ENCODE results near the gene ADAM8.
"Not testable (repeated sequence)": the region's sequence is repeated elsewhere in the genome, so short reads cannot be mapped to it uniquely, and the experiment has no call there.

ADAM8 gene

DNA sequence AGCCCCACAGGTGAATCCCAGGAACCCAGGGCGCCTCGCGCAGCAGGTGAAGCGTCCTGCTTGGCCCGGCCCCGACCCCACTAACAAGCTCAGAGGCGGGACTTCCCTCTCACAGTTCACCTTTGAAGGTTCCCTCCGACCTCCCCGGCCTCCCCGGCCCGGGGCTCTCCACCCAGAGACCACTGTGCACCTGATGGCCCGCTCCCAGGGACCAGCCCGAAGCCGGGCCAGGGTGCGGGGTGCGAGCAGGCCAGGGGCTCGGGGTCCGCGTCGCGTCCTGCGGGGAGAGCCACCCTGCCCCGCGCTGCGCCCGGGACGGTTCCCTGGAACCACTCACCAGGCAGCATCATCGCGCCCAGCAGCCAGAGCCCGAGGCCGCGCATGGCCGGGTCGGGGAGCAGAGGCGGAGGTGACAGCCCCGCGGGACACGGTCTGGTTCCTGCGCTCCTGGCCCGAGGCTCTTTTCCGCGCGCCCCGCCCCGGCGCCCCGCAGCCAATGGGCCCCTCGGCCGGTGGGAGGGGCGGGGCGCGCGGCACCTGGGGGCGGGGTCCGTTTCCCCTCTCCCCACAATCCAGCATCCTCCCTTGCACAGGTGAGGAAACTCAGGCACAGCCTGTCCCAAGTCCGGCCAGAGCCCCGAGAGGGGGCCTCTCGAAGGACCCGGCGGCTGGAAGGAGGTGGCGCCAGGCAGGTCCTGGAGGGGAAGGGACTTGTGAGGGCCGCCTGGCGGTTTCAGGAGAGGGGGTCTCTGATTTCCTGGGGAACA is at the start of gene ADAM8:
TSS of gene ADAM8 (minus strand) at position 434 of the 767 bp plus-strand sequence. CDS start at position 383, 51 bp downstream.
- no peak for DNase-seq (ENCODE audit: low spot score)

DNA sequence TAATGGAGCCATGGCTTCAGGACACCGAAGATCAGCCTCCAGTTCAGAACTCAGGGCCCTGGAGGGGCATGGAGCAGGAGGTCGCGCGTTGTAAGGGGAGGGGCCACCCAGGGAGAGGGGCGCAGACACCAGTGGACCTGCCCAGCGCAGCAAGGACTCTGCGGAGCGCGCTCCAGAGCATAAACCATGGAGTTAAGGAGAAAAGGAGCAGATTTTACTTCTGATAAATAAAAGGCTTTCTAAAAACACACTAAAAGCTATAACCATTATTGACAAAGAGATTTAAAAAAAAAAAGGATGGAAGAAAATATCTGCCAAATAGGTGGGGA is 49.5 kb upstream of the ADAM8 start:
- DNase-seq (ENCODE audit: low spot score): peak; percentile 27

GRCh38 chr10:133325440-133326222 is 49.0 kb upstream of the ADAM8 start:
- no peak for DNase-seq (ENCODE audit: low spot score)

DNA sequence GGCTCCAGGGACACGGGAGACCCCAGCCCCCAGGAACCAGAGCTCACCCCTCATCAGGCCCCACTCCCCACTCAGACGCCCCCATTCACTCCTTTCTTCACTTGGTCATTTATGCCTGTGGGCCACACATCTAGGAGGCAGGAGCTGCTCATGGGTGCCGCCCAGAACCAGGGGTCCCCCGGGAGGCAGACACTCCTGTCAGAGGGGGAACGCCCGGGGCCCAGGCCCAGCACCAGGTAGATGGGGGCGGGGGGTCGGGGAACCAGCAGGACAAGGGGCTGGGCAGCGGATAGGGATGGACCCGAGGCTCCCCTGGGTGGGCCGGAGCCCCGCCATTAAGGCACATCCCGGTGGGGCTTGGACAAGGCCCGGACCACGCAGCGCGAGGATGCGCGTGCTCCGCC is 48.2 kb upstream of the ADAM8 start:
- no peak for DNase-seq (ENCODE audit: low spot score)

DNA sequence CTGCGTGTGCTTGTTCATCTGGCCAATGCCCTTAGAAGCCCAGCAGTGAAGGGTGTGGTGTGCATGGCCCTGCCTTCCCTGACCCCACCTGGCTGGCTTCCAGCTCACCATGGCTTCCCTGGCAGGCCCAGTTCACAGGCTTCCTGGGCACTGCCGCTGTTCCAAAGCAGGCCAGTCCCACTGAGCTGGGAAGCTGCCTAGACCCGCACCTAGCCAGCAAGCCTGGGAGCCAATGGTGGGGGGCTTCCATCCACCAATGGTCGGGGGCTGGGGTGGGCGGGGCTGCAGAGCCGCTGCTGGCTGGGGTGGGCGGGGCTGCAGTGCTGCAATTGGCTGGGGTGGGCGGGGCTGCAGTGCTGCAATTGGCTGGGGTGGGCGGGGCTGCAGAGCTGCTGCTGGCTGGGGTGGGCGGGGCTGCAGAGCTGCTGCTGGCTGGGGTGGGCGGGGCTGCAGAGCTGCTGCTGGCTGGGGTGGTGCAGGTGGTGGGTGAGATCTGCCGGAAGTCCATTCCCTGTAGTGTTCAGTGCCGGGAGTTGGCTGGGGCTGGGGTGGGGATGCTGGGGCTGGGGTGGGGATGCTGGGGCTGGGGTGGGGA is 47.6 kb upstream of the ADAM8 start:
- peak; percentile 59 for DNase-seq (ENCODE audit: low spot score)

DNA sequence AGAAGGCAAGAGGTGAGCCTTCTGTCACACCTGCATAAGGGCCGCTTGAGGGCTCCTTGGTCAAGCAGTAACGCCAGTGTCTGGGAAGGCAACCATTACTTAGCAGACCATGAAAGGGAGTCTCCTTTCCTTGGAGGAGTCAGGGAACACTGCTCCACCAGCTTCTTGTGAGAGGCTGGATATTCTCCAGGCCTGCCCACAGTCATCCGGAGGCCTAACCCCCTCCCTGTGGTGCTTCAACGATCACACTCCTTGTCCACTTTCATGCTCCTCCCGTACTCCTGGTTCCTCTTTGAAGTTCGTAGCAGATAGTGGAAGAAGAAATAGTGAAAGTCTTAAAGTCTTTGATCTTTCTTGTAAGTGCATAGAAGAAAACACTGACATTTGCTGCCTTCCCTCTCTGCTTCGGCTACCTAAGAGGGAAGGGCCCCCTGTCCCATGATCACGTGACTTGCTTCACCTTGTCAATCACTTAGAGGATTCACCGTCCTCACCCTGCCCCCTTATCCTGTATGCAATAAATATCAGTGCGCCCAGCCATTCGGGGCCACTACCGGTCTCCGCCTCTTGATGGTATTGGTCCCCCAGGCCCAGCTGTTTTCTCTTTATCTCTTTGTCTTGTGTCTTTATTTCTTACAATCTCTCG is 45.5 kb upstream of the ADAM8 start:
- not testable (repeated sequence) for DNase-seq (ENCODE audit: low spot score)

DNA sequence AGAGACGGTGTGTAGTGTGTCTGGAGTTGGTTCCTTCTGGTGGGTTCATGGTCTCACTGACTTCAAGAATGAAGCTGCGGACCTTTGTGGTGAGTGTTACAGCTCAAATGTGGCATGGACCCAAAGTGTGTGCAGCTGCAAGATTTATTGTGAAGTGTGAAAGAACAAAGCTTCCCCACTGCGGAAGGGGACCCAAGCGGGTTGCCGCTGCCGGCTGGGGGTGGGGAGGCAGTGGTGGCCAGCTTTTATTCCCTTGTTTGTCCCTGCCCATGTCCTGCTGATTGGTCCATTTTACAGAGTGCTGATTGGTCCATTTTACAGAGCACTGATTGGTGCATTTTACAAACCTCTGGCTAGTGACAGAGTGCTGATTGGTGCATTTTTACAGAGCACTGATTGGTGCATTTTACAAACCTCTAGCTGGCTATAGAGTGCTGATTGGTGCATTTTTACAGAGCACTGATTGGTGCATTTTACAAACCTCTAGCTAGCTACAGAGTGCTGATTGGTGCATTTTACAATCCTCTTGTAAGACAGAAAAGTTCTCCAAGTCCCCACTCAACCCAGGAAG is 44.3 kb upstream of the ADAM8 start:
- not testable (repeated sequence) for DNase-seq (ENCODE audit: low spot score)

DNA sequence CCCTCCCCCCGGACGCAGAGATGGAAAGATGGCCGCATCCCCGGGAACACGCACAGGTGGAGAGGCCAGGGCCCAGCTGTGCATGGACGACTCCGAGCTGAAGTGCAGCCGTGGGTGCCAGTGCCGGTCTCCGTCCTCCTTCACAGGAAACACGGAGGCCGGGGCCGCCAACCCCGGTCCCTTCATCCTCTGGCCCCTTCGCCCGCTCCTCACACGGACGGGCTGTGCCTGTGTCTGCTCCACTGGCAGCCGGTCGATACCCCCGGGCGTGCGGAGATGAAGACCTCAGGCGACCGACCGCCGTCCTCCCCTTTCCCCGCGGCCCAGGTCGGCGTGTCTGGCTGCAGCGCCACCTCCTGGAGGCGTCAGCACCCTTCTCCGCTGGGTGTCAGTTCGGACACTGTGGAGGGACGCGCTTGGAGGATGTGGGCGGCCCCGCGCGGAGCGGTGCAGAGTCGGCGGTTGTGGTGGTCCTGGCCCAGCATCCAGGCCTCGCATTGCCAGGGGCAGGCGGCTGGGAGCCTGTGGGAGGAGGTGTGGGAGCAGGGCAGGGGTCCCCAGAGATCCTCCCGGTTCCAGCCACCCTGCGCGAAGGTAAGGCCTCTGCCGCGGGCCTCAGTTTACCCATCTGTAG is 41.9 kb upstream of the ADAM8 start:
- DNase-seq (ENCODE audit: low spot score): peak; percentile 71

DNA sequence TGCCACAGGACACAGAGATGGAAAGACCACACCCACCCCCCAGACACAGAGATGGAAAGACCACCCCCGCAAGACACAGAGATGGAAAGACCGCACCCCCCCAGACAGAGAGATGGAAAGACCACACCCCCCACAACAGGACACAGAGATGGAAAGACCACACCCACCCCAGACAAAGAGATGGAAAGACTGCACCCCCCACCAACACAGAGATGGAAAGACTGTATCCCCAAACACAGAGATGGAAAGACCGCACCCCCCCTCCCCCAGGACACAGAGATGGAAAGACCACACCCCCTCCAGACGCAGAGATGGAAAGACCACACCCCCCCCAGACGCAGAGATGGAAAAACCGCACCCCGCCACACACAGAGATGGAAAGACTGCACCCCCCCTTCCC is 40.1 kb upstream of the ADAM8 start:
- DNase-seq (ENCODE audit: low spot score): no peak

DNA sequence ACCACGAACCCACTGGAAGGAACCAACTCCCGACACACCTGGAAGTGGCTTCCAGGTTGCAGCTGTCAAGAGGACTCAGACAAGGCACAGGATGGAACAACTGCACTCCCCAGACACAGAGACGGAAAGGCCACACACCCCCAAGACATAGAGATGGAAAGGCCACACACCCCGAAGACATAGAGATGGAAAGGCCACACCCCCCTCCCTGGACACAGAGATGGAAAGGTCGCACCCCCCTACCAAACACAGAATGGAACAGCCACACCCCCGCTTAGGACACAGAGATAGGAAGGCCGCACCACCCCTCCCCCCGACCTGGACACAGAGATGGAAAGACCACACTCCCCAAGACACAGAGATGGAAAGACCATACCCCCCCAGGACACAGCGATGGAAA is 39.6 kb upstream of the ADAM8 start:
- peak; percentile 28 for DNase-seq (ENCODE audit: low spot score)

GRCh38 chr10:133315847-133316246 is 39.2 kb upstream of the ADAM8 start:
- peak; percentile 52 for DNase-seq (ENCODE audit: low spot score)

DNA sequence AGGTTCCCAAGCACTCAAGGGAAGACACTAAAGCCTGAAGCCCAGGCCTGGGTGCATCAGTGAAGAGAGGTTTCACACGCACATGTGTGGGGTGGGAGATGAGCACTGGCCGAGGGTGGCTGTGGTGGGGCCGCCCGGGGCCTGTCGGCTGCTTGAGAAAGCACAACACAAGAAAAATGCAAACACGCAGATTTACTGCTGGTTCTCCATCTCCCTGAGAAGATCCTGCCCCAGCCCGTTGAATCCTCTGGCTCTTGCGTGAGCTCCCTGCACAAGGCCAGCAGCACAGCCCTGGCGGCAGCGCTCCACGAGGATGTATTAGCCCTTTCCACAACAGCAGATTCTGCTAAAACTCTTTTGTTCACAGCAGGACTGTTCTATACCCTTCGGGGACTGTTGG is 38.2 kb upstream of the ADAM8 start:
- no peak for DNase-seq (ENCODE audit: low spot score)

DNA sequence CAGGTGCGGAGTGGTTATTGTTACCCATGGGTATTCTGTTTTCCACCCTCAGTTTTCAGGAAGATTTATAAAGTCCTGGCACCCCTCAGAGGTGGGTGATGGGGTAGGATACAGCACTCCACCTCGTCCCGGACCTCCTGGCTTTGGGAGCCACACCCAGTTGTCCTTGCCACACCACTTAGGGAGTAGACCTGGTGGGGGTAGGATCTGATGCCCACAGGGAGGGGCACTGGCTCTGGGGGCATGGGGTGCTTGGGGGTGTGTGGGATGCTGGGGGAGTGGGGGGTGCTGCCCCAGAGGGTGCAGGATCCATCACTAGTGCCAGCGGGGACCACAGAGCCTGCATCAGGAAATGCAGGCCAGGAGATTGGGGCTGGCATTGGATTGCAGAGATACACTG is 36.5 kb upstream of the ADAM8 start:
- DNase-seq (ENCODE audit: low spot score): no peak

- DNase-seq (ENCODE audit: low spot score): no peak
Measured at GRCh38 chr10:133312769-133313145, 36.1 kb upstream of the ADAM8 start.

- DNase-seq (ENCODE audit: low spot score): no peak
Measured at GRCh38 chr10:133312016-133312768, 35.5 kb upstream of the ADAM8 start.

DNA sequence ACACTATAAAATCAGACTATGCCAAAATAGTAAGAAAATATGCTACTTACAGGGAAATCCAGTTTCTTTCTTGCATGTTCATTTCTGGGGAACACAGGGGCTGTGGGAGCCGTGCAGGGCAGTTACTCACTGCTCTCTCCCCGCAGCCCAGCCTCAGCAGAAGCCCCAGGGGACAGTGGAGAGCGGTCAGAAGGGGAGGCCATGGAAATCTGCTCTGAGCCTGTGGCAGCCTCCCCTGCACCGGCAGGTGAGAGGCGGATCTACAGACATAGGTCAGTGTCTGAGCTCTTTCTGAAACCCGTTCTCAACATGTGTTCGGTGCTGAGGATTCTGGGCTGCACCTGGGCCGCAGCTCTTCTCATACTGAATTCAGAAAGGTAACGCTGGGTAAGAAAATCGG is 34.9 kb upstream of the ADAM8 start:
- DNase-seq (ENCODE audit: low spot score): no peak

DNA sequence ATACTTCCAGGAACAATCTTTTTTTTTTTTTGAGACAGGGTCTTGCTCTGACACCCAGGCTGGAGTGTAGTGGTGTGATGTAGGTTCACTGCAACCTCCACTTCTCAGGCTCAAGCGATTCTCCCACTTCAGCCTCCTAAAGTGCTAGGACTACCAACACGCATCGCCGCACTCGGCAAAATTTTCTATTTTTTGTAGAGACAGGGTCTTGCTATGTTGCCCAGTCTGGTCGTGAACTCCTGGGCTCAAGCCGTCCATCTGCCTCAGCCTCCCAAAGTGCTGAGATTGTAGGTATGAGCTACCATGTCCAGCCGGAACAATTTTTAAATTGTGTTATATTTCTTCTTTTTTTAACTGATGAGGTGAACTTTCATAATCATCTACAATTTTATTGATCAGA is 34.1 kb upstream of the ADAM8 start:
- DNase-seq (ENCODE audit: low spot score): no peak

GRCh38 chr10:133310399-133310755 is 33.7 kb upstream of the ADAM8 start:
- no peak for DNase-seq (ENCODE audit: low spot score)

GRCh38 chr10:133309720-133310398 is 33.2 kb upstream of the ADAM8 start:
- no peak for DNase-seq (ENCODE audit: low spot score)

GRCh38 chr10:133309100-133309719 is 32.5 kb upstream of the ADAM8 start:
- peak; percentile 86 for DNase-seq (ENCODE audit: low spot score)
